ENCODE data around the gene NXPE4.
A peak's percentile ranks its signal among the peaks of the same experiment; 100 is the strongest.

NXPE4 gene

DNA sequence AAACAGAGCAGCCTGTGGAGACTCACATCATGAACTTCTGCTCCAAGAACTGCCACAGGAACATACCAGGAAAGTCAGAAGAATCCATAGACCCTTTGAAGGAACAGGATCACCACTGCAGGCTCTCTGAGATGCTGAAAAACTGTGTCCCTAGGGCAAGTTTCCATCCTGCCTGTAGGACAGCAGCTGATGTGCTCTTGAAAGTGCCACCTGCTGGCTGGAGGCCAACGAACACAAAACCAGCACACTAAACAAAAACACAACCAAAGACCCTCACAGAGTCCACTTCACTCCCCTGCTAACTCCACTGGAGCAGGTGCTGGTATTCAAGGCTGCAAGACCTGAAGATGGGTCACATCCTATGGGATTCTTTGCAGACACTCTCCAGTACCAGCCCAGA, 23.9 kb downstream of the NXPE4 start:
- no peak for DNase-seq (ENCODE audit: low read depth)
- no peak overlapping the region for H3K4me3 ChIP-seq (ENCODE audit: control insufficient read depth, low read depth, low read length)
- TF ChIP-seq, protein P1, sequence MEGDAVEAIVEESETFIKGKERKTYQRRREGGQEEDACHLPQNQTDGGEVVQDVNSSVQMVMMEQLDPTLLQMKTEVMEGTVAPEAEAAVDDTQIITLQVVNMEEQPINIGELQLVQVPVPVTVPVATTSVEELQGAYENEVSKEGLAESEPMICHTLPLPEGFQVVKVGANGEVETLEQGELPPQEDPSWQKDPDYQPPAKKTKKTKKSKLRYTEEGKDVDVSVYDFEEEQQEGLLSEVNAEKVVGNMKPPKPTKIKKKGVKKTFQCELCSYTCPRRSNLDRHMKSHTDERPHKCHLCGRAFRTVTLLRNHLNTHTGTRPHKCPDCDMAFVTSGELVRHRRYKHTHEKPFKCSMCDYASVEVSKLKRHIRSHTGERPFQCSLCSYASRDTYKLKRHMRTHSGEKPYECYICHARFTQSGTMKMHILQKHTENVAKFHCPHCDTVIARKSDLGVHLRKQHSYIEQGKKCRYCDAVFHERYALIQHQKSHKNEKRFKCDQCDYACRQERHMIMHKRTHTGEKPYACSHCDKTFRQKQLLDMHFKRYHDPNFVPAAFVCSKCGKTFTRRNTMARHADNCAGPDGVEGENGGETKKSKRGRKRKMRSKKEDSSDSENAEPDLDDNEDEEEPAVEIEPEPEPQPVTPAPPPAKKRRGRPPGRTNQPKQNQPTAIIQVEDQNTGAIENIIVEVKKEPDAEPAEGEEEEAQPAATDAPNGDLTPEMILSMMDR (IDR thresholded peaks at IDR 0.05; ENCODE audit: control insufficient read depth, insufficient read depth, low read depth, low read length, missing control alignments) = no peak

DNA sequence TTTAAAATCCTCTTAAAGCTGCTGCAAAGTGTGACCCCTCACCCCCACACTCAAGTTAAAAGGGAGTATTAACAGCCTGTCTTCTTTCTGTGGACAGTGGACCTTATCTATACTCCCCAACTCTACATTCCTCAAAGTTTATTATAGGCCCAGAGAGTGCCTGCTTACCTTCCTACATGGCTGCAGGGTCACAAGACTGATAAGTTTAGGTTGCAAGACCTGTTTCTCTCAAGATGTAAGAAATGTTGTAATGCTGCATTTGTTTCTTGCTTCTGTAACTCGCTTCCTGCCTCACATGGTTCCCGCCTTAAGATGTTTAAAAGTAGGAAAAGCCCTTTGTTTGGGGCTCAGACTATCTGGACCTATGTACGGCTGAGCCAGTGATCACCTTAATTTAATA, 25.8 kb downstream of the NXPE4 start:
- DNase-seq (ENCODE audit: low read depth) = no peak
- H3K4me3 ChIP-seq (ENCODE audit: control insufficient read depth, low read depth, low read length) = no peak overlapping the region
- TF ChIP-seq, protein P1 (IDR thresholded peaks at IDR 0.05; ENCODE audit: control insufficient read depth, insufficient read depth, low read depth, low read length, missing control alignments) = no peak

- no peak for DNase-seq (ENCODE audit: low read depth)
- TF ChIP-seq, protein P1 (IDR thresholded peaks at IDR 0.05; ENCODE audit: control insufficient read depth, insufficient read depth, low read depth, low read length, missing control alignments) = no peak
- no peak overlapping the region for H3K4me3 ChIP-seq (ENCODE audit: control insufficient read depth, low read depth, low read length)
These were observed 29.3 kb downstream of the NXPE4 start for GRCh38 chr11:114566276-114566675.

DNA sequence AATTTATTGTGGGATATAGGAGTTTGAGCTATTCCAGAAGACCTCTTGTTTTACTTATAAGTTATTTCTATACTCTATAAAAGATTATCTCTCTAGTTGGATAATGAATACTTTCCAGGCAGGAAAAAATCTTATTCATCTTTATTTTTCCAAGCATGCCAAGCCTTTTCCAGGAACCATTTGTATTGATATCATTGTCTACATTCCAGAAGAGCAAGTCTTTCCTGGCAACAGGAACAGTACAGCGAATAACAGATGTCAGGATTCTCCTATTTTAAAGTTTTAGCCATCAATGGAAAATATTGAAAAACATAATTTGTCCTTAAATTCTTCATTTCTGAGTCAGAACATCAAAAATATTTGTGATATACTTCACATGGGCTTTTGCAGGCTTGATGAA, 30.8 kb downstream of the NXPE4 start:
- no peak overlapping the region for H3K4me3 ChIP-seq (ENCODE audit: control insufficient read depth, low read depth, low read length)
- TF ChIP-seq, protein P1 (IDR thresholded peaks at IDR 0.05; ENCODE audit: control insufficient read depth, insufficient read depth, low read depth, low read length, missing control alignments) = no peak
- DNase-seq (ENCODE audit: low read depth) = no peak

- H3K4me3 ChIP-seq (ENCODE audit: control insufficient read depth, low read depth, low read length) = no peak overlapping the region
- TF ChIP-seq, protein P1 (IDR thresholded peaks at IDR 0.05; ENCODE audit: control insufficient read depth, insufficient read depth, low read depth, low read length, missing control alignments) = no peak
- peak; percentile 2 for DNase-seq (ENCODE audit: low read depth)
These were observed 32.5 kb downstream of the NXPE4 start for GRCh38 chr11:114563077-114563476.

DNA sequence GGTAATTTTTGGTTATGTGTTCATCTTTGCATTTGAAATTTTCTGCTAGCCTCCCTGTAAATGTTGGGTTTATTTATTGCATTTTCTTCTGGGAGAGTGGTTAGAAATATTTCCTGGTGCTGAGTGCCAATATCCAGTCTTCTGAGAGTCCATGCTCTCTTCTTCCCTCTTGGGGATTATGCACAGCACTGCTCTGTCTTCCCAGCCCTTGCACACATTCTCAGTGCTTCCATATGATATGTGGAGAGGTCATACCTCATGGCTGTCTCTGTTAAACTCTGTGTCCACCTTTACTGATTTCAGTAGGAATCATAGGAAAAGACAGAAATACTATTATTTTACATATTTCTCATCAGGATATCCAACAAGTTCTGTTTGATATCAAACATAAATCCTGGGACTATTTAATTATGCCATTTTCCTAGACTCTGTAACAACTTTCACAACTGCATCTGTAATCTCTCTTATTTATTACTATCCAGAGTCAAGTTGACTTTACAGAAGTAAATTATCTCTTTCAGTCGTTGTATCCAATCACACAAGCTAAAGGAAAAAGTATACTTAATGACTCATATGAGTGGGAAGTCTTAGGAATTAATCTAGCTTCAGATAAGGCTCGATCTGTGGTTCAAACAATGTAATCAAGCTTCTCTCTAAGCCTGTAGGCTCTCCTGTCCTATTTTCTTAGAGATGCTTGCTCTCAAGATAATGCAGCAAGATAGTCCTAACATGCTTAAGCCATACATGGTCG, 33.2 kb downstream of the NXPE4 start:
- H3K4me3 ChIP-seq (ENCODE audit: control insufficient read depth, low read depth, low read length) = no peak overlapping the region
- DNase-seq (ENCODE audit: low read depth) = peak; percentile 14
- TF ChIP-seq, protein P1 (IDR thresholded peaks at IDR 0.05; ENCODE audit: control insufficient read depth, insufficient read depth, low read depth, low read length, missing control alignments) = no peak
